Retinal pigment epithelial cell (primary cell): ENCODE data around the gene ZC3H12C.

Experiments
- DNase-seq: peaks from one replicate; pipeline ENCODE4 v3.0.0-alpha.2; 2010; ENCODE audit warnings: low read depth
- H3K4me3 ChIP-seq: 2 replicates; pipeline ENCODE4 v1.5.1; 2011; ENCODE audit warnings: mild to moderate bottlenecking, low read length, control low read depth, moderate library complexity
- TF ChIP-seq, protein P1 (sequence below): conservative IDR thresholded peaks from 2 replicates; pipeline ENCODE4 v1.5.1; 2011; ENCODE audit warnings: low read depth, low read length, control low read depth, inconsistent platforms

The ZC3H12C gene

DNA sequence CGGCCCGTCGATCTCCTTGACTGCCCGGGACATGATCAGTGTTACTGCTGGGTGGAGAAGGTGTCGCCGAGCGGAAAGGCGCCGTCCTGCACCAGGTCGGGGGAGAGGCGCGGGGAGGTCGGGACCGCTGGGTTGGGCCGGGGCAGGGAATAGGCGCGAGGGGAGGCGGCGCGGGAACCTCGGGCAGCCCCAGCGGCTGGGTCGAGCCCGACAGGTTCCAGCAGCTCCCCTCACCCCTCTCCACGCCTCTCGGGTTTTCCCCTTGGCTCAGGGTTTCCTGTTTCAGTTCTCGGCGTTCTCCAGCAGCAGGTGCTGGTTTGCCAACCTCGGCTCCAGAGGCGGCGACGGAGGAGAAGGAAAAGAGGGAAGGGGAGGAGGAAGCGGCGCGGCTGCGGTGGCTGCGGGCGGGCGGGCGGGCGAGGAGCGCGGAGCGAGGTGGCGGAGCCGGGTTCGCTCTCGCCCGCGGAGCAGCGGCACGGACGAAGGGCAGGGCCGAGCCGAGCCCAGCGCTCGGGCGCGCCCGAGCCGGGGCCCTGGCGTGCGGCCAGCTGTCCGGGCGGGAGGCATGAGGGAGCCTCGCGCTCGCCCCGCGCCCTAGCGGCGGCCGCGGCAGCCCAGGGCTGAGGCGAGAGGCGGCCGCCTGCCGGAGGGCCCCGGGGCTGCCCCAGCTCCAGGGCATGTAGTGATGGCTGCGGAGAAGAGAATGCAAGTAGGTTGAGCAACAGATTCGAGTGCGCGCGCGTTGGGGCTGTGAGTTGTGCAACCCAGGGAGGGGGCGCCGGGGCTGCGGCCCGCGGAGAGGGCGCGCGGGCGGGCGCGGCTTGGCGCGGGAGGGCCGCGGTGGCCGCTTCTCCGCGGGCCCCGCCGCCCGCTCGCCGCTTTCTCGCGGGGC is at the start of gene ZC3H12C:
Gene ZC3H12C, plus strand, starts transcription at position 878 of the 892 bp plus-strand sequence. CDS start 20 bp downstream, outside the sequence.
- DNase-seq, result no peak
- H3K4me3 ChIP-seq, result peak within 1 kb of the TSS; percentile 72
- TF ChIP-seq, protein P1, sequence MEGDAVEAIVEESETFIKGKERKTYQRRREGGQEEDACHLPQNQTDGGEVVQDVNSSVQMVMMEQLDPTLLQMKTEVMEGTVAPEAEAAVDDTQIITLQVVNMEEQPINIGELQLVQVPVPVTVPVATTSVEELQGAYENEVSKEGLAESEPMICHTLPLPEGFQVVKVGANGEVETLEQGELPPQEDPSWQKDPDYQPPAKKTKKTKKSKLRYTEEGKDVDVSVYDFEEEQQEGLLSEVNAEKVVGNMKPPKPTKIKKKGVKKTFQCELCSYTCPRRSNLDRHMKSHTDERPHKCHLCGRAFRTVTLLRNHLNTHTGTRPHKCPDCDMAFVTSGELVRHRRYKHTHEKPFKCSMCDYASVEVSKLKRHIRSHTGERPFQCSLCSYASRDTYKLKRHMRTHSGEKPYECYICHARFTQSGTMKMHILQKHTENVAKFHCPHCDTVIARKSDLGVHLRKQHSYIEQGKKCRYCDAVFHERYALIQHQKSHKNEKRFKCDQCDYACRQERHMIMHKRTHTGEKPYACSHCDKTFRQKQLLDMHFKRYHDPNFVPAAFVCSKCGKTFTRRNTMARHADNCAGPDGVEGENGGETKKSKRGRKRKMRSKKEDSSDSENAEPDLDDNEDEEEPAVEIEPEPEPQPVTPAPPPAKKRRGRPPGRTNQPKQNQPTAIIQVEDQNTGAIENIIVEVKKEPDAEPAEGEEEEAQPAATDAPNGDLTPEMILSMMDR, result peak; percentile 44

DNA sequence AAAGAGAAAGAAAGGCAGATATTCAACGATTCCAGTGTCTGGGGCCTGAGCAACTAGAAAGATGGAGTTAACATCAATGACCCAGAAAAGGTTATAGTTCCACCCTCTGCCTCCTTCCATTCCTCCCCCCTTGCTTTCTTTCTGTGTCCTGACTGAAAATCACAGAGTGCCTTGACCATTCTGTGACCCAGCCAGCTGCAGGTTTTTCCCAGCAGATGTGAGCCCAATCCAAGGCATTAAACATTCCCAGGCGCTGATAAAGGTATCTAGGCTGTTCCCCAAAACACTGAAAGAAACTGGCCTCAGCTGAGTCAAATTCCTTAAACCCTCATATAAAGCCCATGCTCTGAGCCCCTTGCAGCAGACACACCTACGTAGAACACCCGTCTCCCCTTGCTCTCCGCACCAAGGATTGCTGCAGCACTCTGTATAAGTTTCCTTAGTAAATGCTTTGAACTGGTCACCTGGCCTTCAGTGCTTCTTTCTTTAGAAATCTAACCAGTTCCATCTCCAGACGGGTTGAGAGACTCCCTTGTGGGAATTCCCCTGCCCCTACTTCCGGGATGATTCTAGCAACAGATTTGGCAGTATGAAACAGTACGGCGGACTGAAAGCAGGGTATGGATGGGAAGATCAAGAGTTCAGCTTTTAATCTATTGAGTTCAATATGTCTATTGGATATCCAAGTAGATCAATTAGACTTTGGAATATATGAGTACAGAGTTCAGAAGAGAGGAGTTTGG is 48.8 kb upstream of the ZC3H12C start:
- TF ChIP-seq, protein P1, result no peak
- no peak overlapping the region for H3K4me3 ChIP-seq

GRCh38 chr11:110046775-110047380 is 46.3 kb upstream of the ZC3H12C start:
- H3K4me3 ChIP-seq, result no peak overlapping the region
- DNase-seq, result no peak
- TF ChIP-seq, protein P1, result no peak

More for the DNA sequence above, 48.8 kb upstream of the ZC3H12C start:
- no peak for DNase-seq

- TF ChIP-seq, protein P1, result no peak
- H3K4me3 ChIP-seq, result no peak overlapping the region
- DNase-seq, result no peak
These were observed 43.5 kb upstream of the ZC3H12C start for GRCh38 chr11:110049501-110050200.

DNA sequence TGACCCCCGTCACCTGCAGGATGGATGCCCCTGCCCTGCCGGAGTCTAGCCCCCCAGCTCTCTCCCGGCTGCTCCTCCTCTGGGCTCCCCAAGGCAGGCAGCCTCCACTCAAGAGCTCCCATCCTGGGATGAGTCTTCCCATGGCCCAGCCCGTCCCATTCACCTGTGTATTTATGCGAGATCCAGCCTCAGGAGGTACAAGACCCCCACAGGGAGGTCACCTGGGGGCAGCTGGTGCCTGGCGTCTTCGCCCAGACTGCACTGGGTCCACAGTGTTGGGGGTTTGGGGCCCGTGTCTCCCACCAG is 43.0 kb upstream of the ZC3H12C start:
- no peak for DNase-seq
- TF ChIP-seq, protein P1, result no peak
- H3K4me3 ChIP-seq, result no peak overlapping the region

GRCh38 chr11:110053848-110054414 is 39.3 kb upstream of the ZC3H12C start:
- H3K4me3 ChIP-seq, result no peak overlapping the region
- TF ChIP-seq, protein P1, result no peak
- DNase-seq, result no peak
